Measurements from ENCODE around the gene MT1E. TPM values are rescaled to one million over a fixed set of nuclear protein-coding genes. Genes with fewer than 3 reads are reported as not detected.

Gene MT1E
- total and polyA plus RNA-seq, 2 of the 8 experiments (the other 6 are each of a cell fraction or from before 2014, with no cell fraction given): 7.9 to 117 TPM

- Histone ChIP-seq H3K79me2 (ENCODE audit: control insufficient read depth in 1 of 2, insufficient read depth in 2 of 2, low read length in 2 of 2) (no peaks in the 10 kb centered on the region), H3K18ac (ENCODE audit: extremely low read depth, low read length) (no peak overlapping the region), H3K36me3 (ENCODE audit: control insufficient read depth in 2 of 4, insufficient read depth in 4 of 4, low read length in 3 of 4) (no peaks in the 10 kb centered on the region), H2BK20ac (ENCODE audit: low read length) (no peak overlapping the region), H3K4me3 (ENCODE audit: extremely low read depth in 1 of 4, insufficient read depth in 2 of 4, low read depth in 3 of 4, low read length in 4 of 4) (no peak overlapping the region), H3K27ac (ENCODE audit: low read depth, low read length) (no peak overlapping the region), H3K27me3 (replicated peaks in 1 of 4; ENCODE audit: control insufficient read depth in 3 of 4, extremely low read depth in 1 of 4, insufficient read depth in 3 of 4, low read length in 3 of 4) (peaks cover 2 to 16% (median 11%) of the 10 kb centered on the region in 4 experiments), H2BK5ac (ENCODE audit: low read depth, low read length) (no peak overlapping the region), H3K23ac (ENCODE audit: insufficient read length) (no peak overlapping the region), H2AK5ac (ENCODE audit: low read depth, low read length) (no peak overlapping the region), H2AFZ (ENCODE audit: low read length) (no peak overlapping the region), H4K20me1 (replicated peaks in 1 of 2; ENCODE audit: control insufficient read depth in 1 of 2, insufficient read depth in 2 of 2, low read length in 2 of 2) (no peaks in the 10 kb centered on the region), H3K56ac (replicated peaks; ENCODE audit: insufficient read length, low read depth, low read length) (no peak overlapping the region), H2BK12ac (ENCODE audit: low read depth, low read length) (no peak overlapping the region), H4K91ac (replicated peaks; ENCODE audit: insufficient read length, low read length) (no peak overlapping the region), H3K79me1 (ENCODE audit: low read depth, low read length) (no peaks in the 10 kb centered on the region), H3K9me3 (ENCODE audit: insufficient read depth in 2 of 2, low read depth in 1 of 2, low read length in 1 of 2) (no peaks in the 10 kb centered on the region), H3K4me2 (ENCODE audit: insufficient read depth in 1 of 2, low read depth in 2 of 2, low read length in 2 of 2) (no peak overlapping the region), H3K23me2 (ENCODE audit: low read depth, low read length) (no peaks in the 10 kb centered on the region), H3K4me1 (replicated peaks in 1 of 4; ENCODE audit: control insufficient read depth in 3 of 4, insufficient read depth in 4 of 4, low read length in 3 of 4) (no peaks in the 10 kb centered on the region), H3K4ac (replicated peaks; ENCODE audit: insufficient read length, low read depth, low read length) (no peak overlapping the region), H2BK120ac (replicated peaks; ENCODE audit: low read depth, low read length) (no peak overlapping the region), H3K14ac (ENCODE audit: insufficient read length) (no peak overlapping the region), H2BK15ac (ENCODE audit: low read length) (no peak overlapping the region), H4K5ac (ENCODE audit: insufficient read length, low read depth, low read length) (no peak overlapping the region), H3K9ac (replicated peaks in 1 of 4; ENCODE audit: extremely low read depth in 1 of 4, low read depth in 3 of 4, low read length in 3 of 4) (no peak overlapping the region), H4K8ac (ENCODE audit: extremely low read depth, insufficient read depth, low read length) (no peak overlapping the region)
- FAIRE-seq: no peak
- ChIA-PET CTCF (ENCODE audit: partially characterized antibody) (interaction anchor here (0.7 to 2.6 kb wide), 6 partner anchors 8 to 127 kb away, joined by 3 to 9 read pairs (median 5); no protein-coding TSS in a partner anchor), POLR2A (ENCODE audit: partially characterized antibody) (no interaction called here)
- DNase-seq (ENCODE audit: low read depth in 1 of 2, low spot score in 2 of 2): no peak
- WGBS, 2 experiments (ENCODE audit: extremely low coverage in 1 of 2, insufficient coverage in 1 of 2, insufficient read length in 1 of 2, insufficient replicate concordance in 2 of 2, low coverage in 1 of 2, low lambda C conversion rate in 2 of 2, missing lambda C conversion rate in 1 of 2): 86% methylated on average over 10 of the region's 11 CpGs; no CpG with 5 or more reads in 1 of the 2 experiments
- TF ChIP-seq NANOG (IDR thresholded peaks at IDR 0.05; ENCODE audit: insufficient read depth, low read depth, low read length, poor library complexity, severe bottlenecking) (no peak), TCF12 (IDR thresholded peaks at IDR 0.05; ENCODE audit: low read depth, low read length) (no peak), HDAC2 (IDR thresholded peaks at IDR 0.05; ENCODE audit: borderline replicate concordance in 1 of 2, low read depth in 2 of 2, low read length in 2 of 2) (no peak), GABPA (IDR thresholded peaks at IDR 0.05; ENCODE audit: borderline replicate concordance, insufficient read depth, low read length) (no peak), EGR1 (IDR thresholded peaks at IDR 0.05; ENCODE audit: borderline replicate concordance, low read depth, low read length) (no peak), RXRA (IDR thresholded peaks at IDR 0.05; ENCODE audit: insufficient read depth, low read depth, low read length) (no peak), SAP30 (IDR thresholded peaks at IDR 0.05; ENCODE audit: insufficient read depth, insufficient replicate concordance, low read length) (no peak), ATF3 (IDR thresholded peaks at IDR 0.05; ENCODE audit: insufficient read depth, low read depth, low read length) (no peak), BRCA1 (IDR thresholded peaks at IDR 0.05; ENCODE audit: low read depth, low read length) (no peak), CHD1 (IDR thresholded peaks at IDR 0.05; ENCODE audit: low read depth, low read length) (no peak), MAFK (IDR thresholded peaks at IDR 0.05; ENCODE audit: low read depth, low read length) (no peak)
These were observed 42.0 kb upstream of the MT1E start for GRCh38 chr16:56583351-56584168.
